ENCODE data around the gene INSR.
"Not testable (repeated sequence)": the region's sequence is repeated elsewhere in the genome, so short reads cannot be mapped to it uniquely, and the experiment has no call there.

Gene INSR

GRCh38 chr19:7188698-7189629, 105.2 kb downstream of the INSR start:
- peak; percentile 84 for DNase-seq

DNA sequence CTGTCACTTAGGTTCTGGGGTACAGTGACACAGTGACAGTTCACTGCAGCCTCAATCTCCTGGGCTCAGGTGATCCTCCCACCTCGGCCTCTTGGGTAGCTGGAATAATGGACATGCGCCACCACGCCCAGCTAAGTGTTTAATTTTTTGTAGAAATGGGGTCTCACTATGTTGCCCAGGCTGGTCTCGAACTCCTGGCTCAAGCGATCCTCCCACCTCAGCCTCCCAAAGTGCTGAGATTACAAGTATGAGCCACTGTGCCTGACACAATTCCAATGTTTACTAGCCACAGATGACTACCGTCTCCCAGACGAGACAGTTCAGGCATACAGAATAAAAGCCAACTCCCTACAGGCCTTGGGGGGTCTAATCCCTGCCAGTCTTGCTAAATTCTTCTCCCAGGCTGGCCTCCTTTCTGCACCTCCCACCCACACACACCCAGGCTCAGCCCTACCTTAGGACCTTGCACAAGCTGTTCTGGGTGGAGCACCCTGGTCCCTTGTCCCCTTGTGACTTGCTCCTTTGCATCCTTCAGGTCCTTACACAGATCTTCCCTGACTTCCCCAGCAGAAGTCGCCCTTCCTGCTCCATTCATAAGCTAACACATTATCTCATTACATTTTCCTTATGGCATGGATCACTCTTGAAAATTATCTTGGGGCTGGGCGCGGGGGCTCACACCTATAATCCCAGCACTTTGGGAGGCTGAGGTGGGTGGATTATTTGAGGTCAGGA, 106.4 kb downstream of the INSR start:
- DNase-seq = no peak

GRCh38 chr19:7182489-7182888, 111.7 kb downstream of the INSR start:
- no peak for DNase-seq

DNA sequence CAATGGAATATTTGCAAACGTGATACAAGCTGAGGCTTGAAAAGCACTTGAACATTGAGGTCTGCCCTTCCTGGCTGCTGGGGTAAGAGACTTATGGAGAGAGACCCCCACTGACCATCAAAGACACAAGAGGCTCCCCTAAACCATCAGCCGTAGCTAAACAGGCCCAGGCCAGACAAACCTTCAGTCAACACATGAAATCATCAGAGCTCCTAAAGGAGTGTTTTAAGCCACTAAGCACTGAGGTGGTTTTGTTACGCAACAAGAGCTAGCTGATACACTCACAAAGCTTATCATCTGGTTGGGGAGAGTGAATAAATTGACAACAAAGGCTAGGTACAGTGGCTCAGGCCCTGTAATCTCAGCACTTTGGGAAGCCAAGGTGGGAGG, 114.3 kb downstream of the INSR start:
- no peak for DNase-seq

- no peak for DNase-seq
Measured at GRCh38 chr19:7177926-7178325, 116.3 kb downstream of the INSR start.

DNA sequence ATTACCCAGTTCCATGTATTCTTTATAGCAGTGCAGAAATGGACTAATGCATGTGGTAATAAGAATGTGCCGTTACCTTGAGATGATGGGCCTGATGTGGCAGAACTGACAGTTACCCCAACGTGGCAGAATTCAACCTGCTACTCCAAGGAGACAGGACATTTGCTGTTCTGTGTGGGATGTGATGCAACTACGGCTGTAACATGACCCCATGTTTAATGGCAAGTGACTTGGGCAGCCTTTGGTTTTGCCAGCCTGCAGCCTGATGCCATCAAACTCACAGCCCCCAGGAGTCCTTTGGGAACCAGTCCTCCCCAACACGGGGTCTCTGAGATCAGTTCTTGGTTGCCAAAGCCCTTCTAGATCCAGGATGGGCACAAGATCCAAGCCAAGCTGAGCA, 117.4 kb downstream of the INSR start:
- no peak for DNase-seq

DNA sequence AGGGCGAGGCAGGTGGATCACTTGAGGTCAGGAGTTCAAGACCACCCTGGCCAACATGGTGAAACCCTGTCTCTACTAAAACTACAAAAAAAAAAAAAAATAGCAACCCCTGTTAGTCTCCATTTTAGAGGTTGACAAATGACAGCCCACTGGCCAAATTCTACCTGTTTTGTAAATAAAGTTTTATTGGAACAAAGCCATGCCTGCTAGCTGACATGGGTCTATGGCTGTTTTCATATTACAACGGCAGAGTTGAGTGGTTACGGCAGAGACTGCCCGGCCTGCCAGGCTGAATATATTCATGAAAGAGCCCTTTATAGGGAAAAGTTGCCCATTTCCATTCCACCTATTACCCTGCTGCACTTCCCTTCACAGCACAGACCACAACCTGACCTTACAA, 121.4 kb downstream of the INSR start:
- DNase-seq = no peak

DNA sequence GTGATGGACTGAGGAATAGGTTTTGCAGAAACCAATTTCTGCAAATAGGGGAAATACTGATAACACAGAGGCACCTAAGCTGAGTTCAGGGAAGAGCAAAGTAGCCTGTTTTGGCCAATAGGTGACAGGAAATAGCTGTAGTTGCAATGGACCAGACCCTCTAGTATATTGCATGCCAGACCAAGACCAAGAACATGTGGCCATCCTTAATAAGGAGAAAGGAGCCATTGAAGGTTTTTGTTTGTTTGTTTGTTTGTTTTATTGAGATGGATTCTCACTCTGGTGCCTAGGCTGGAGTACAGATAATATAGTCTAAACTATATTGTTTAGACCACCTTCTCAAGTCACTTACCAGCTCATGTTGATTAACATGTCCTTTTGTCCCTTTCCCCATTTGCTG, 123.2 kb downstream of the INSR start:
- no peak for DNase-seq

DNA sequence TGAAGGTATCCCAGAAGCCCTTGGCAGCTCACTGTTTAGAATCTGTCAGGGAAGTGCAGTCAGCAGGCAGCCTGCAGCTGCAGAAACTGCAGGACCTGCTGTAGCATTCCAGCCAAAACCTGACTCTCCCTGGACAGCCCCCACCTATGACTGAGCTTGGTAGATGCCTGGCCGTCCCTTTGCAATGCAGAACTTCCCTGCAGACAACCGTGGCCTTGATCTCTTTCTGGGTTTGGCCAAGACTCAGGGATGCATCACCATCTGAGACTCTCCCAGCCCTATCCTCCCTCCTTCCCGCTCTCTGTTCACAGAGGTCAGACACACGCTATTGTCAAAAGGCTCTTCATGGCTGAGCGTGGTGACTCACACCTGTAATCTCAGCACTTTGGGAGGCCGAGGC, 125.3 kb downstream of the INSR start:
- no peak for DNase-seq

GRCh38 chr19:7161292-7161691, 132.9 kb downstream of the INSR start:
- no peak for DNase-seq

DNA sequence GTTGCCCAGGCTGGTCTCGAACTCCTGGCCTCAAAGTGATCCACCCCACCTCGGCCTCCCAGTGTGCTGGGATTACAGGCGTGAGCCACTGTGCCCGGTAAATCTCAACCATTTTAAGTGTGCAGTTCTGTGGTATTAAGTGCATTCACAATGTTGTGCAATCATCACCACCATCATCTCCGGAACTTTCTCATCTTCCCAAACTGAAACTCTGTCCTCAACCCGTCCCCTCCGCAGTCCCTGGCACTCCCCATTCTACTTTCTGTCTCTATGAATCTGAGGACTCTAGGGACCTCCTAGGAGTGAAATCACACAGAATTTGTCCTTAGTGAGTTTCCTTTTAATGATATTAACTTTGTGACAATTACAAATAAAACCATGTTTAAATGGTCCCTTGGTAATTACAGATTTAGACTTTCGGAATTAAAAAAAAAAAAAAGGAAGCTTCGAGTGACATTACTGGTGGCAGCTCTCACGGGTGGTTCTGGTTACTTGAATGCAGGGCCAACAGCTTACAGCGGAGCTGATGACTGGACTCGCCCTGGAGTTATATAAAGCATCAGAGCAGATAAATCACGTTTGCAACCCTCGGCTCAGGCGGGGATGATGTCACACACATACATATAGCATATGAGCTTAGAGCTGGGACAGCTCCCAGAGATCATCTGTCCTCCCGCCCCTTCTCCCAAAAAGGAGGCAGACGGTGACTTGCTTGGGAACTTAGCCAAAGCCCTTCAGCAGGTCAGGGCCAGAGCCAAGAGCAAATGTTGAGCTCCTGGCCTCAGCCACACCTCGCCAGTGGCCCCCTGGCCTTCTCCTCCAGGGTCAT, 134.9 kb downstream of the INSR start:
- peak; percentile 75 for DNase-seq

DNA sequence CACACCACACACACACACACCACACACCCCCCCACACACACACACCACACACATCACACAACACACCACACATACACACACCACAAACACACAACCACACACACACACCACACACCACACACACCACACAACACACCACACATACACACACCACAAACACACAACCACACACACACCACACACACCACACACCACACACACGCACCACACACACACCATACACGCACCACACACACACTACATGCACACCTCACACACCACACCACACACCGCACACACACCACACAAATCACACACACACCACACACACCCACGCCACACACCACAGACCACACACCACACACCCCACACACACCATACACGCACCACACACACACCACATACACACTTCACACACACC, 141.2 kb downstream of the INSR start:
- DNase-seq = no peak

GRCh38 chr19:7152568-7152967, 141.6 kb downstream of the INSR start:
- DNase-seq = no peak

- DNase-seq = no peak
Measured at GRCh38 chr19:7149956-7150705, 144.1 kb downstream of the INSR start.

DNA sequence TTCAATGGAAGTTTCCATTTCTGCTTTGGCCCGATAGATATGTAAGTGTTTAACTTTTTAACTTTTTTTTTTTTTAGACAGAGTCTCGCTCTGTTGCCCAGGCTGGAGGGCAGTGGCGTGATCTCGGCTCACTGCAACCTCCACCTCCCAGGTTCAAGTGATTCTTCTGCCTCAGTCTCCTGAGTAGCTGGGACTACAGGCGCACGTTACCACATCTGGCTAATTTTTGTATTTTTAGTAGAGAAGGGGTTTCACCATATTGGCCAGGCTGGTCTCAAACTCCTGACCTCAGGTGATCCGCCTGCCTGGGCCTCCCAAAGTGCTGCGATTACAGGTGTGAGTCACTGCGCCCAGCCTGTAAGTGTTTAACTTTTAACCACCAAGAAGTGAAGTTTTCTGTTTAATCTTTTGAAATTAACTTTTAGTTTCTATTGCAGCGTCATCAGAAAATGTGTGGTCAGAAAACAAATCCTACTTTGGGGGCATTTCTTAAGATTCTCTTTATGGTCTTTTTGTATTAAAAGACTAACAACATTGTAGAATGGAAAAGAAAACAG, 147.0 kb downstream of the INSR start:
- DNase-seq = not testable (repeated sequence)

DNA sequence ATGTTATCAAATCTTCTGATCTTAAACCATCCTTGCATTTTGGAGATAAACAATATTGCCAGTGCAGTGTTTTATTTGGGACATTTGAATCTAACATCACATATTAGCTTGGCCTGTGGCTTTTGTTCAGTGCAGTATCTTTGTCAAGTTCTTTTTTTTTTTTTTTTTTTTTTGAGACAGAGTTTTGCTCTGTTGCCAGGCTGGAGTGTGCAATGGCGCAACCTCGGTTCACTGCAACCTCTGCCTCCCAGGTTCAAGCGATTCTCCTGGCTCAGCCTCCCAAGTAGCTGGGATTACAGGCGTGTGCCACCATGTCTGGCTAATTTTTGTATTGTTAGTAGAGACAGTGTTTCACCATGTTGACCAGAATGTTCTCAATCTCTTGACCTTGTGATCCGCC, 148.1 kb downstream of the INSR start:
- not testable (repeated sequence) for DNase-seq

GRCh38 chr19:7145494-7145893, 148.7 kb downstream of the INSR start:
- DNase-seq = no peak

DNA sequence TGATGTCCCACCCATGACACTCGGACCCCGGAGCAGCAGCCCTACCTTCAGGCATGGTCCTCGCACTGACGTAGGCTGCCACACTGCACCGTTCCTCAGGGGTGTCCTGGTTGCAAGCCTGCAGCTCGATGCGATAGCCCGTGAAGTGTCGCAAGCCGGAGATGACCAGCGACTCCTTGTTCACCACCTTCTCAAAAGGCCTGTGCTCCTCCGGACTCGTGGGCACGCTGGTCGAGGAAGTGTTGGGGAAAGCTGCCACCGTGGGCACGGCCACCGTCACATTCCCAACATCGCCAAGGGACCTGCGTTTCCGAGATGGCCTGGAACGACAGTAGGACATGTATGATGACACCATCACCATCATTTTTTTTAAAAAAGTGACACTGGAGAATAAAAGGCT, 151.4 kb downstream of the INSR start:
- no peak for DNase-seq

DNA sequence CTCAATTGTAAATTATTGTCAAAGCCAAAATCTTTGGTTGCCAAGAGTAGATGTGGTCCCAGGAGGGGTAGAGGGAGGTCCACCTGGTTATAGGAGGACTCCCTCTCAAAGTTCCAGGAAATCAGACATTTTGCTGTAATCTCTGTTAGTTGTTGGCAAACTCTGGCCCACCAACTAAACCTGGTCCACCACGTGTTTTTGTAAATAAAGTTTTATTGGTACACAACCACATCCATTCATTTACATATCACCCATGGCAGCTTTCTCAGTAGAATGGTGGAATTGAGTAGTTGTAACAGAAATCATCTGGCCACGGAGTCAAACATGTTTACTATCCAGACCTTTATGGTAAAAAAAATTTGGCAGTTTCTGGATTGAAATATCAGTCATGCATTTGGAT, 154.1 kb downstream of the INSR start:
- no peak for DNase-seq

- no peak for DNase-seq
Measured at GRCh38 chr19:7139095-7139494, 155.1 kb downstream of the INSR start.

DNA sequence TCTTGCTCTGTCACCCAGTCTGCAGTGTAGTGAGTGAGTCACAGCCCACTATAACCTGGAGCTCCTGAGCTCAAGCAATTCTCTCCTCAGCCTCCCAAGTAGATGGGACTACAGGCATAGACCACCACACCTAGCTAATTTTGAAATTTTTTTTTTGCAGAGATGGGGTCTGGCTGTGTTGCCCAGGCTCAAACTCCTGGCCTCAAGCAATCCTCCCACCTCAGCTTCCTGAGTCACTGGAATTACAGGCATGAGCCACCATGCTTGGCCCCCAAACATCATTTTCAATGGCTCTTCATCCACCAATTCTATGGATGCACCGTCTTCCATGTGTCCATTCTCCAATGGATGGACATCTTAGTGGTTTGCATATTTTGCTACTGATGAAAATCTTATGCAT, 155.8 kb downstream of the INSR start:
- no peak for DNase-seq

DNA sequence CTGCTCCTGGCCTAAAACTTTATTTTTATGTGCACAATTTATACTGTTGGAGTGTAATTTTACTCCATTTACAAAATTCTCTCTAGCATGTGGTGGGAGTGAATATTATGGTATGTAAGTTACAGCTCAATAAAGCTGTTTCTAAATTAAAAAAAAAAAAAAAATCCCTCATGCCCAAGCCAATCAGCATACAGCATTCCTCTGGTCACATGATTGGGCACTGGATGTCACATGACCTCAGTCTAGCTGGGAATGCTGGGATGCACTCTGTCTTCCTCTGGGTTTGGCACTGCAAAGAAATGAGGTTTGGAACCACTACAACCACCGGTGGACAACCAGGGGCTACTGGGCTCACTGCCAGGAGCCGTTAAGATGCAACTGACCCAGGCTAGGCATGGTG, 157.1 kb downstream of the INSR start:
- no peak for DNase-seq

Data from NCI-H2029 treated with DMSO at 0.1 percent for 48 hours (cell line).